NT2/D1 (cell line): ENCODE data around the gene CLIC5.

Source experiments
- SUZ12 ChIP-seq: IDR thresholded peaks from 2 replicates; pipeline ENCODE4 v1.6.1; 2011; ENCODE audit not compliant: insufficient read length, insufficient read depth; ENCODE audit errors: extremely low read depth
- YY1 ChIP-seq: IDR thresholded peaks from 2 replicates; pipeline ENCODE4 v1.6.1; 2011; ENCODE audit not compliant: insufficient read length, insufficient read depth
- ZNF274 ChIP-seq: IDR thresholded peaks from 2 replicates; pipeline ENCODE4 v1.6.1; 2011; ENCODE audit warnings: mild to moderate bottlenecking, low read depth, low read length

DNA sequence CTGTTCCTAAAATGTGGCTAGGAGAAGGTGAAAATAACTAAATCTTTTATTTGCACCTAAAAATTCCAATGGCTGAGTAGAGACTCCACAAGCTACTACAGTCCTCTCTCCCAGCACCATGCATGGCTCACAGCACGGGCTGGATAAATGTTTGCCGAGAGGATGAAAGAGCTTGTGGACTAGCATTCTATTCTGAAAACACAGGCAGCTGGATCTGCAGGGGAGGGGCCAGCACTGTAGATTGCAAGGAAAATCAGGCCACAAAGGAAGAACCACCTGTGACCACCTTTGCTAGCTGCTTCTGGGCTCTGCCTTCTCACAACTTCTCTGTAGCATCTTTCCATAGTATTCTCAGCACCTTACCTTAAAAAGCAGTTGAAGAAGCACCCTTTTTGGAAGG is 46.6 kb downstream of the CLIC5 start:
- TF ChIP-seq ZNF274 (no peak), YY1 (no peak), SUZ12 (no peak)
